EH (cell line): ENCODE measurements around the gene SOST.

ENCODE experiments used
- DNase-seq: peaks from one replicate; pipeline ENCODE4 v3.0.0-alpha.2; 2015; ENCODE audit warnings: low read depth

Gene SOST

DNA sequence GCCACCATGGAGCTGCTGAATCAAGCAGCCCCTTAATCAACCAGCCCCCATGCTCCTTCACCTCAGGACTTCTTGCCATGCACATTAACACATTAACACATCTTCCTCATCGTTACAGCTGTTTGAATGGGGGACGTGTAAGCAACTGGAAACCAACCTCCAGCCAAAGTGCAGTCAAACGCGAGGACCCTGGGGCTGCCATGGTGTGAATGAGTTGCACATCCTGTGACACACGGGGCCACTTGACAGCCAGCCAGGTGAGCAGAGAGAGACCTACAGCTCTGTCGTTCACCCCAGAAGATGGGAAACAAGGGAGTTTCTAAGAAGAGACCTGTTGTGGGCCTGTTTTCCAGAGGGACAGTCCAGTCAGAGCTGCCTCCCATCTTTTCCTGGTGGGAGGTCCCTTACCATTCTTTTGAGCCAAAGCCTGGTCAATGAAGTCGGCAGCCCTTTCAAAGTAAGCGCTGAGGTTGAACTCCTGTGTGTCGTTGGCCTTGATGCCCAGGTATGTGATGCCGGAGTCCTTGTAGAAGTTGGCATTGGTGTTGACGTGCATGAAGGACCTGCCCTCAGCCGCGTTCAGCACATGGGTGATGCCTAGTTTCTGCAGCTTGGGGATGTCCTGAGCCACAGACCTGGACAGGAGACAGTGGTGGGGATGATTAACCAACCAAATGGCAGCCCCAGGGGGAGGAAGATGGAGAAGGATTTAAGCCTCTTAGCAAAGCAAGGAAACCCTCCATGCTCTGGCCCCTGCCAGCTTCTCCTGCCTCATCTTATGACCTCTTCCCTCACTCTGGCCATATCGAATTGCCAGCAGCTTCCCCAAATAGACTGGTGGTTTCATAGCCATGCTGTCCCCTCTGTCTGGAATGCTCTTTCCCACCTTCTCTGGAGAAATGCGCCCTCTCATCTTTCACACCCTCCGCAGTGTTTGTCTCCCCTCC is 16.0 kb upstream of the SOST start:
- DNase-seq = no peak

DNA sequence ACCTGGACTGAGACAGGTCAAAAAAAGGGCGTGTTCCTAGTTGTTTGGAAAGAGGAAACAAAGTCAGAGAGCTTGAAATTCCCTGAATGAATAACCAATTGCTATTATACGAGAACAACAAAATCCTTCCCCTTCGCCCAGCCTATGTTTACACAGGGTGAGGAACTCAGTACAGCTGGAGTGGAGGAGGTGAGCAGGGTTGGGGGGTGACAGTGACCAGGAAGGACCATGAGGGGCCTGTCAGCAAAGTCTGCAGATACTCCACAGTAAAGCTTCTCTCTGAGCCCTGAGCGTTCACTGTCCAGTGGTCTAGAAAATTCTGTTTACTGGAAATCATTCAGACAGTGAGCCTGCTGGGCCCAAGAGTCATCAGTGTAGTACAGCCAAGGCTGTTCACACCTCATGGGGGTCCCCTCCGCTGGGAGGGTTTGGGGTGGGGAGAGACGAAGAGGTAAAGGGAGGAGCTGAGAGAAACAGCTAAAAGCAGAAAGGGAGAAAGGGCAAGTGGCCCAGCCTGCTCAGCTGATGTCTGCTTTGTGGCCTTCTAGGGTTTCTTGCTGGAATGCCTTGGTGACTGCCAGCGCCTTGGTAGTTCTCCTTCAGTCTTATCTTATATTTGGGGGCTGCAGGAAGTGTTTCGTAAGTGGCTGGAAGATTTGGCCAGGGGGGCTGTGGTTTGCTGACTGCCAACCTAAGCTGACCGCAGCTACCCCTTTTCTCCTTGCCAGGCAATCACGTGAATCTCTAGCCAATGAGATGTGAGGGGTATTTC is 14.5 kb upstream of the SOST start:
- DNase-seq = no peak

DNA sequence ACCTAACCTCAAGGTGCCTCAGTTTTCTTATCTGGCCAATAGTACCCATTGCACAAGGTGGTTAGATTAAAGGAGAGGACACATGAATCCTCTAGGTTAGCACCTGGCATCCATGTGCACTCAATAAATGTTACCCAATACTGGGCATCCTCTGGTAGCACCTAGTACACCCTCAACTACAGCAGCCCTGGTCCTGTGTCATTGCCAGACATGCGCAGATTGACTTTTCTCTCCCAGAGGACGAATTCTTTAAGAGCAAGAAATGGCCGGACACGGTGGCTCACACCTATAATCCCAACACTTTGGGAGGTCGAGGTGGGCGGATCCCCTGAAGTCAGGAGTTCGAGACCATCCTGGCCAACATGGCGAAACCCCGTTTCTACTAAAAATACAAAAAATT is 12.9 kb upstream of the SOST start:
- DNase-seq = no peak

DNA sequence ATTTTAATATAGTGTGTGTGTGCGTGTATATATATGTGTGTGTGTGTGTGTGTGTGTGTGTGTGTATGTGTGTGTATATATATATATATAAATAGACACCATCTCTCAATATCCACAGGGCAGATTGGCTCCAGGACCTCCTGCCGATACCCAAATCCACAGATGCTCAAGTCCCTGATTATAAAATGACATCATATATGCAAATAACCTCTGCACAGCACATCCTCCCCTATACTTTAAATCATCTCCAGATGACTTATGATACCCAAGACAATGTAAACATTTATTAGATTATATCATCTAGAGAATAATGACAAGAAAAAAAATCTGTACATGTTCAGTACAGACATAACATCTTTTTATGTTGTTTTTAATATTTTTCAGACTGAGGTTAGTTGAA is 12.4 kb upstream of the SOST start:
- no peak for DNase-seq

DNA sequence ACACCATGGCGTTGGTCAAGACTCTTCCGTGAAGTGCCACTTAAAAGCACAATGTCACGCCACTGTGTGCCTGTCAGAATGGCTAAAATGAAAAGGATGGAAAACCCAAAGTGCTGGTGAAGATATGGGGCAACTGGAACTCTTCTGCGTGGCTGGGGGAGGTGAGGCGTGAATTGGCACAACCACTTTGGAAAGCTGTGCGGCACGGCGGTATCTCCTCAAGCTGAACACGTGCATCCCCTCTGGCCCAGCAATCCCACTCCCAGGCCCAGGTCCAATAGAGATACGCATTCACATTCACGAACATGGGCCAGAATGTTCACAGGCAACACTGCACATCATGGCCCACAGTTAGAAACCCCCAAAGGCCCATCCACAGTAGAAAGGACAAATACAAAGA is 11.3 kb upstream of the SOST start:
- DNase-seq = no peak

DNA sequence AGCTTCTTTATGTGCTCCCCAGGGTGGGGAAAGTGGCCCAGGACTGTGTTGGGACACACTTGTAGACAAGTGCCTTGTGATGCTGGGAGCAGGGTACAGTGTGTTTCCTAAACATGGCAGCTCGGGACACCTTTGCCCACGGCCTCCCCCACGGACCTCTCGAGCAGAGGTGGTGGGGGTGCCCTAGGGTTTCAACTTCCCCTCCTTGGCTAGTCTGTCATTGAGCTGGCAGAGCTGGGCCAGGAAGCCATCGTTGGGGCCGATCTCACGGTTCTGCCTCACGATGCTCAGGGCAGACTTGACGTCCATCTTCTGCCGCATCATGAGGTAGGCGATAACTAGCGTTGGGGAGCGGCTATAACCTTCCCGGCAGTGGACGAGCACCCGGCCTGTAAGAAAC is 10.8 kb upstream of the SOST start:
- DNase-seq = no peak

DNA sequence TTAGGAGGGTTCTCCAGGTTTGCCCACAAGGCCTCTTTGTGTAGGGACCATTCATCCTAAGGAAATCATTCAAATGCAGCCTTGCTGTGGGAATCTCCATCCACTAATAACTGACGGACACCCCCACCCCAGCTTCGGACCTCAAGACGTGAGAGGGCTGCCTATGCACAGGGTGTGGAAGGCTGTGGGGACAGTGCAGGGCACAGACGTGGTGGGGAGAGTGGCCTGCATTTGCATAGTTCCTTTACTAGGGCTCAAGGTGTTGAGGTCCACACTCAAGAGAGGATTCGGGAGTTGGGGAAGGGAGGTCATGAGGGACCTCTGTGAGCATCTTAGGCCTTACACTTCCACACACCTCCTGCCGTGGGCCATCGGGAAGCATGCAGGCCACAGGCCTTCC is 10.4 kb upstream of the SOST start:
- no peak for DNase-seq

DNA sequence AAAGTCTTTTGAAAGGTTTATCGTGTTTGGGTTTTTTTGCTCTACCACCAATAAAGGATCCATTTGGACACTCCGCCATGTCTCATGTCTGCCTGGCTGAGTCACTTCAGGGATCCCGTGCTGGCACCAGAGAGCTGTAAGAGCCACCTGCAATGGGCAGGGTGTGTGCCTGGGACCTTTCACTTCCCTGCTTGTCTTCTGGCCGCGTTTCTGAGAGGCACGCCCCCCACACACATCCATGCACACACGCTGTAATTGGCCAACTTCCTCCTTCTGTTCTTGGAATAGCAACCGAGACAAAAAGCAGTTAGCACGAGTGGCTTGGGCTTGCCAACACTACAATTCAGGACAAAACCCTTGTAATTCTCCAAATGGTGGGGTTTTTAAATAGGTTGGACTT is 9.8 kb upstream of the SOST start:
- DNase-seq = no peak

DNA sequence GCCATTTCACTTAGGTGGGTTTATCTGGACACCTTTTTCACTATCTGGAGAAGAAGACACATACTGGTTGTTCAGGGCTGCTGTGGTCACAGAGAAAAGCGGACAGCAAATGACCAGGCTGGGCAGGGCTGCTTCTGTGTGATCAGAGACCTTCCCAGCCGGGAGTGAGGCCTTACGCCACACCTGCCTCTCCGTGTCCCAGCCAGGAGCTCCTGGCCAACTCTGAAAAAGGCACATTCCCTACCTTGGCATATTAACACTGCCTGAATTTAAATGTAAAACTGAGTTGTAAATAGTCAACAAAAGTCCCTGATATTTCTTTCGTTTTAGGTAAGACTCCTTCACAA is 9.1 kb upstream of the SOST start:
- no peak for DNase-seq

DNA sequence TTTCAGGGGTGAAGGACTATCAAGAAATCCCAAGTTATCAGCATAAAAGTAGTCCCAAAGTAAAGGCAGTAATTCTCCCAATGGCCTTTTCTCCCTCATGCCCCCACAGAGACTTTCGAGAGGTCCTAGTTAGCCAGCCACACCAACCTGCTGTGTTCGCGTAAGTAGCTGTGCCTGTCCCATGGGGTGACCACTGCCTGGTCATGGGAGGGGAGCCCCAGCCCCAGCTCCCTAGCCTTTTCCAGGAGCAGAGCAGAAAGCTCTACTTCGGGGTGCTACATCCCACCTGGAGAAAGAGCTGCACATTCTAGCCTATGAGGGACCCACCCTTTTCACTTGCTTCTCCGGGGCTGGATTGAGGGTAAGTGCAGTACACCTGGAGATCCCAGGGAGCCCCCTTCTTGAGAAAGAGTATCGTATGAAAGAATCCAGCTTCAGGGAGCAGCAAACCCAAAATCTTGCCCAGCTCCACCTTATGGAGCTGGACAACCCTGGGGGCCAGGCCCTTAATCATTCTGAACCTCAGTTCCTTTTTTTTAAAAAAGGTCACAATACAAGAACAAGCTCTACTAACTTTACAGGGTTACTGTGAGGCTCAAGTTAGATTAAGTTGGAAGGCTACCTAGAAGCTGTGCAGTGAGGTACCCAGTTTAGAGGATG is 8.6 kb upstream of the SOST start:
- no peak for DNase-seq

DNA sequence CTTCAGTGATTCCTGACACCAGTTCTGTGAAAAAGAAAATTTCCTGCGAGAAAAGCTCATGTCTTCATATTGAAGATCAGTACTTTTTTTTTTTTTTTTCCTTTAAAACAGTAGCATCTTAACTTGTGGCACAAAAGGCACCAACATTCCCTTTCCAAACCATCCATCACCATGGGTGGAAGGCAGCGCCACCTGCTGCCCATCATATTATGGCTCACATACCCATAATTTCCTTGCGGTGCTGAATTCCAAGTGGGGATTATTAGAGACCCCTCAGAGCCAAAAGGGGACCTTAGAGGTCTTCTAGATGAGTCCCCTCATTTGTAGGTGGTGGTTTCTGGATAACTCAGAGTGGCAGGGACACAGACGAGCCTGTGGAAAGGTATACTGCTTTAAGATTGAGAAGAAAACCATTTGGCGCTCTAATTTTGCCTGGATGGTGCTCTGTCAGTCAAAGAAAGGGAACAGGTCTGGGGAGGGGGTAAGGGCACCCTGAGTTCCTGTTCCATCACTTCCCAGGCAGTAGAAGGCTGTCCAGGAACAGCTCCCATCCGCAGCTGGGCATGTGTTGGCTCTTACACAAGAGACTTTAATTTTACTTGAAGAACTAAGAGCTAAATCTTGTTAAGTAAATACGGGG is 7.9 kb upstream of the SOST start:
- peak; percentile 55 for DNase-seq

DNA sequence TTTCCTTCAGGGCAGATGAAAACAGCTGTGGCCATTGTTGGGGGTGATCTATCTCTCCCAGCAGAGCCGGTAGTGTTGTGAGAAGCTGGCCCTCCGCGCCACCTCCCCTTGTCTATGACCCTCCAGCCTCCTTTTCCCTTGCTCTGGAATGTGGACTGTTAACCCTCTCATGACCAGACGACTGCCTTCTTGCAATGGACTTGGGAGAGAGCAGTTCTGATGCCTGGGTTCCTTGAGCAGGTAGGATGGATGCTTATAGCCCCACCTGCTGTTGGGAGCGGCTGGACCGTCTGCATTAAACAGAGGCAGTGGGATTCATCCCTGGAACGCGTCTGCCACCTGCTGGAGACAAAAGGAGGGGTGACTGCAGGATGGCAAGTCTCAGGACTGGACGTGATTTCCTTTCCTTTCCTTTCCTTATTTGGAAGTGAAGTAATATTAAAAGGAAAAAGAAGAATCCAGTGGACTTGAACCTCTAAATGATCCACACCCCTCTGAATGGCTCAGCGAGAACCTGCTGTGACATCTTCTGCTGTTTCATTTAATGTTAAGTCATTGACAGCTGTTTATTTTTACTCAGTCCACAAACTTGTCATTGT is 1.8 kb upstream of the SOST start:
- peak; percentile 91 for DNase-seq

DNA sequence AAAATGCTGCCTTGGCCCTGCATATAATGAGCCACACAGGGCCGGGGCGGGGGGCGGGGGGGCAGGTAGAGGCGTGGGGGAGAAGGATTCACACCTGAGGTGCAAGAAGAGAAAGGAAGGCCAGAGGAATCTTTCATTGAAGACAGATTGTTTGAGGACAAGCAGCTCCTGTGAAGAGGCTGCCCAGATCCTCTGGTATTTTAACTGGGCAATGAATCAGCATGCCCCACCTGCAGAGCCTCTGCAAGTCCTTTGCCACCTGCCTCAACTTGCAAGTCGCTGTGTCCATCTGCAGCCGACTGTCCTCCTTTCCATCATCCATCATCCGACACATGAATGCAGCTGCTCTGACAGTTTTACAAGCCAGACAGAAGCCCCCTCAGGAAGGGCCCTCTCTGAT is 1.2 kb upstream of the SOST start:
- DNase-seq = no peak

DNA sequence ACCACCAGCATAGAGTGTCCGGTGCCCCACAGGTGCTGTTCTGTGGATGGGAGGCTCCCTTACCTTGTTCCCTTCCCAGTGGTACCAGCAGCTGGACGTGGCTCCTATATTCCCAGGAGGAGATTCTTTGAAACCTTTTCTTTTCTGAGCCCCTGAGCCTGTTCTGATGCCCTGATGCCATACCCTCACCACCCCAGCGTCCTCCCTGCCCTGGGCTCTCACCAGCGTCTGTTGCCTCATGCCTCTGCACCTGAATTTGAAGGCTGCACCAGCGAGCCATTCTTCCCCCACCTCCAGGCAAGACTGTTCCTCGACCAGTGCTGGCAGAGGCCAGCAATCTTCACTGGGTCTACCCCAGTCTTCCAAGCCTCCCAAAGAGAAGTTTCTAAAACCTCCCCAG is 505 bp downstream of the SOST start:
- DNase-seq = no peak

DNA sequence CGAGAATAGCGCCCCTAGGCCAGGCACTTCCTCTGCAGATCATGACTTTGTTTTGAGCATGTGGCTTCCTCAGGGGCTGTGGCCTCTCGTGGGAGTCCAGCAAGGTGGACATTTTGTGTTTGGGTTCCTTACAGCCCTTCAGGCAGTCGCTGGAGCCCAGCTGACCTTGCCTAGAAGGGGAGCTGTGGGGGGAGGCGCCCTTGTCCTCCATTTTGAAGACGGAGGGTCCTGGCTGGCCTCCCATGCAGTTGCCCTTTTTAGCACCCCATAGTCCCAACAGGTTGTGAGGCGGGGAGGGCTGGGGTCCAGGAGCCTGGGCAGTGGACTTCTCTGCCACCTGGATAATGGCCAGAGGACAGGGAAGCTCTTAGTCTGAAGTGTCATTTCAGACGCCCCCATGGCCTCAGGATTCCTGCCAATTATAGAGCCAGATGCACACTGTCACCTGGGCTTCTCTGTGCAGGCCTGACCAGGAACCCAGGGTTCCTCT is 1.4 kb downstream of the SOST start:
- no peak for DNase-seq

DNA sequence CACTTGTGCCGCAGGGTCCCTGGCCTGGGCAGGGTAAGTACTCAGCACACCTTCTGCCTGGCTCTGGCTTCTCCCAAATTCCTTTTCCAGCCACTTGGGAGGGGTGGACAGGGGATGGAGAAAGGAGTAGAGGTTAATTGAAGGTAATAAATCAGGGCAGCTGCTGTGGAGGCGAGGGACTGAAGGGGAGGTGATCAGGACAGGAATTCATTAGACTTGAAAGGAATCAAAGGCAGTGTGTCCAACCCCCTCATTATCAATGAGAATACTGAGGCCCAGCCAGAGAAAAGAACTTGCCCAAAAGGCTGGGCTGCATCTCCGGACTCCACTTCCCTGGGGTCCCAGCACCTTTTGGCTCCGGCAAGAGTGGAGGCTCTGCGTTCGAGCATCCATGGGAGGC is 2.4 kb downstream of the SOST start:
- DNase-seq = no peak

DNA sequence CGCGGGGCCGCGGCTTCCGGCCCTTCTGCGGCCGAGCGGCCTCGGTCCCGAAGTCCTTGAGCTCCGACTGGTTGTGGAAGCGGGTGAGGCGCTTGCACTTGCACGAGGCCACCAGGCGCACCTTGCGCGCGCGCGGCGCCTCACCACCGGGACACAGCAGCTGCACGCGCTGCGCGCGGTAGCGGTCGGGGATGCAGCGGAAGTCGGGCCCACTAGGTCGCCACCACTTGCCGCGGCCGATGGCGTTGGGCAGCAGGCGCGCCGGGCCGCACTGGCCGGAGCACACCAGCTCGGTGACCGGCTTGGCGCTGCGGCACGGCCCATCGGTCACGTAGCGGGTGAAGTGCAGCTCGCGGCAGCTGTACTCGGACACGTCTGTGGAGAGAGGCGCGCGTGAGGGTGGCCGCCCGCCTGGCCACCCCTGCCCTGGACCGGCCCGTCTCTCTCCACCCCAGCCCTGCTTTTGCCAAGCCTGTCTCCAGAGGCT is 3.2 kb downstream of the SOST start:
- peak; percentile 35 for DNase-seq

DNA sequence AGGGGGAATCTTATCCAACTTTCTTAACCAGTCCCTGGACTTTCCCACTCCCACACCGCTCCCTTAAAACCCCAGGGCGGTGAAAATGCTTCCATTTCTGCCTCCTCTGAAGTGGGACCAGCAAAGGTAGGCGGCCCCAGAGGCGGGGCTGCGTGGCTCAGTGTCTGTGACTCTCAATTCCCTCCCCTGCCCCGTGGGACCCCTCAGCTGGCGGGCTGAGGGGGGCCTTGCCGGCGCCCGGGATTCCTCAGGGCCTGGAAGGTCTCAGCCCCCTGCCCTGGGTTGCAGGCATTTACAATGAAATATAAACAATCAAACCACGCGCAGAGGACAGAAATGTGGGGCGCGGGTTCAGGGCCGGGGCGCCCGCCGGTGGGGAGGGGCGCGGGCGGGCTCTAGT is 3.6 kb downstream of the SOST start:
- no peak for DNase-seq

DNA sequence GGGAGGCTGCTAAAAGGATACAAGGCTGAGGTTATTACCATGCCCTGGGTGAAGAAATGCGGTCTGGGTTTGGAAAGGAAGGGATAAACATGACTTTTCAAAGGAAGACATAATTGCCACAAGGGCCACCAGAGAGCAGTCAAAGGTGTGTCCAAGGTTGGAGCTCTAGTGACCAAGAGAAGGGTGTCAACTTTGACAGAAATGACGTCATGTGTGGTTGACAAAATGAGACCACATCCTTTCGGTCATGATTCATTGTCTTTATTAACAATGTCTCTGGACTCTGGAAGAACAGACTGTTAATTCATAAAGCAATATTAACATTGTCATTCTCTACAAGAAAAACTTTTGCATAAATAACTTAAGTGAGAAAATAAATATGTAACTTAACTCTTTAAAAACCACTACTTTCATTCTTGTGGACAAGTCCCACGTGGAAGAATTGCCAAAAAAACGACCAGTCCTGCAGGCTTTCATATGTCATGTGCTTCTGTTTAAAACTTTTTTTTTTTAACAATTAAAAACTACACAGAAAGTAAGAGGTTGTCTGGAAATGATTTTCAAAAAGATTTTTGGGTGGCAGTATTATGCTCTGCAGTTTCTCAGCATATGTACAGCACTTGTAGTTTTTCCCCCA is 5.0 kb downstream of the SOST start:
- DNase-seq = peak; percentile 42

DNA sequence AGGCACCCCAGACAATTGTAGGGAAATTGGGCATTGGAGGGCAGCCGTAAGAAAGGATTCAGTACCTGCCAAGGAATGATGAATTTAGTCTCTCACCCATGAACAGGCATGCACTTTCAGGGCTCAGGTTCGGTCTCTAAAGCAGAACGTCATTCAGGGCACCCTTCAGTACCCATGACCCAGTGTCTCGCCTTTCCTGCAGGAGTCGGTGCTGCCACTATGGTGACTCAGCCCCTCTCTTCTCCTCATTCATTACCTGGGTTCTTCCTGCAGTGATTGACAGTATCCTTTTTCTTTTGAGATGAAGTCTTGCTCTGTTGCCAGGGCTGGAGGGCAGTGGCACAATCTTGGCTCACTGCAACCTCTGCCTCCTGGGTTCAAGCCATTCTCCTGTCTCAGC is 8.4 kb downstream of the SOST start:
- no peak for DNase-seq

DNA sequence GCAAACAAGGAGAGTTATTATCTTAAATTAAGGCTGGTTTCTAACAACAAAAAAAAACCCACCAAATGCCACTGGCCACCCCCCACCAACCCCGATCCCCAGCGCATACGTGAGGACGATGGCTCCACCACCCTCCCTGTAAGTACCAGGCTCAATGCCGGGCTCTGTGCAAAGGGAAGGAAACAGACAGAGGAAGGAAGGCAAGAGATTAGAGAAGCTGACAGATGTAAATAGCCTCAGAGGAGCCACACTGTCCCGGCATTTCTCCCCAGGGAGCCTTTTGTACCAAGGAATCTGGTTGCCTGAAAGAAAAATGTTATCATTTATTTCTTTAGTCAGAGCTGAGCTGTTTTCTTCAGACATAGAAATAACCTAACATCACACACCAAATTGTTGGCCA is 13.1 kb downstream of the SOST start:
- no peak for DNase-seq
